Tibial artery (tissue), 4 donors: ENCODE measurements around the gene CDC73.
A peak's percentile ranks its signal among the peaks of the same experiment; 100 is the strongest.

ENCODE experiments used
- DNase-seq, 2 donors: peaks; one replicate each; pipeline ENCODE4 v3.0.0-alpha.2; 2019
- H3K27ac ChIP-seq, 2 donors: fragments of 200-600 bp; sonication (generic) in 1 of 2; 1 replicate in 1 of 2; 2 replicates in 1 of 2; pipeline ENCODE4 v1.5.1; 2018 to 2019; ENCODE audit warnings: mild to moderate bottlenecking in 1 of 2
- H3K27me3 ChIP-seq, 2 donors: fragments of 200-600 bp; sonication (generic) in 1 of 2; one replicate each; pipeline versions ENCODE4 v1.5.1 to v1.6.0; 2016 to 2019
- H3K36me3 ChIP-seq, 3 donors: fragments of 200-600 bp; sonication (generic) in 2 of 3; one replicate each; pipeline ENCODE4 v1.5.1; 2016 to 2019; ENCODE audit warnings: mild to moderate bottlenecking in 2 of 3
- H3K4me1 ChIP-seq, 4 donors: fragments of 200-600 bp; sonication (generic) in 2 of 4; 1 replicate in 3 of 4; 2 replicates in 1 of 4; pipeline ENCODE4 v1.5.1; 2016 to 2019
- H3K4me3 ChIP-seq, 2 donors: fragments of 200-600 bp; sonication (generic) in 1 of 2; 1 replicate in 1 of 2; 2 replicates in 1 of 2; pipeline ENCODE4 v1.5.1; 2018 to 2019; ENCODE audit warnings: mild to moderate bottlenecking in 2 of 2
- H3K9me3 ChIP-seq, 3 donors: fragments of 200-600 bp; sonication (generic) in 1 of 3; one replicate each; pipeline ENCODE4 v1.5.1; 2016 to 2019
- intact Hi-C: fragments of 100-400 bp; cut with DNase I; formaldehyde crosslinking; loops from one replicate; pipeline ENCODE4 v1.15.0; 2023; ENCODE audit warnings: low total_unique reads
- TF ChIP-seq, protein P1 (sequence below), 2 experiments: fragments of 200-600 bp in 1 of 2; fragments of 450-650 bp in 1 of 2; IDR thresholded peaks; one replicate each; pipeline ENCODE4 v1.5.1; 2017 to 2019; ENCODE audit warnings: antibody characterized with exemption in 2 of 2, mild to moderate bottlenecking in 1 of 2, moderate library complexity in 1 of 2

Gene CDC73

DNA sequence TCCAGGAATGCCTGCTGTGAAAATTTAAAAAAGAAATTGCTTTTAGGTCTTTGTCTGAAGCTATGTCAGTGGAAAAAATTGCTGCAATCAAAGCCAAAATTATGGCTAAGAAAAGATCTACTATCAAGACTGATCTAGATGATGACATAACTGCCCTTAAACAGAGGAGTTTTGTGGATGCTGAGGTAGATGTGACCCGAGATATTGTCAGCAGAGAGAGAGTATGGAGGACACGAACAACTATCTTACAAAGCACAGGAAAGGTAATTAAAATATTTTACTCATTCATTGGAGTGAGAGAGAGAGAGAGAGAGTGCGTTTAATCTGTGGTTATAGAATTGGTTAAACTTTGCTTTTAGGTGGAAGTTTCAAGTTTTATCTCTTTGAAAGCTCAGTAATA lies 20.0 kb downstream of the CDC73 start:
- no peak for DNase-seq
- Histone ChIP-seq H3K9me3 (no peaks in the 10 kb centered on the region), H3K4me1 (peaks cover 0 to 16% (median 0%) of the 10 kb centered on the region in 4 donors), H3K27me3 (no peaks in the 10 kb centered on the region), H3K4me3 (no peak overlapping the region), H3K27ac (no peak overlapping the region), H3K36me3 (peaks cover 25 to 70% (median 43%) of the 10 kb centered on the region in 3 donors)
- TF ChIP-seq, protein P1, sequence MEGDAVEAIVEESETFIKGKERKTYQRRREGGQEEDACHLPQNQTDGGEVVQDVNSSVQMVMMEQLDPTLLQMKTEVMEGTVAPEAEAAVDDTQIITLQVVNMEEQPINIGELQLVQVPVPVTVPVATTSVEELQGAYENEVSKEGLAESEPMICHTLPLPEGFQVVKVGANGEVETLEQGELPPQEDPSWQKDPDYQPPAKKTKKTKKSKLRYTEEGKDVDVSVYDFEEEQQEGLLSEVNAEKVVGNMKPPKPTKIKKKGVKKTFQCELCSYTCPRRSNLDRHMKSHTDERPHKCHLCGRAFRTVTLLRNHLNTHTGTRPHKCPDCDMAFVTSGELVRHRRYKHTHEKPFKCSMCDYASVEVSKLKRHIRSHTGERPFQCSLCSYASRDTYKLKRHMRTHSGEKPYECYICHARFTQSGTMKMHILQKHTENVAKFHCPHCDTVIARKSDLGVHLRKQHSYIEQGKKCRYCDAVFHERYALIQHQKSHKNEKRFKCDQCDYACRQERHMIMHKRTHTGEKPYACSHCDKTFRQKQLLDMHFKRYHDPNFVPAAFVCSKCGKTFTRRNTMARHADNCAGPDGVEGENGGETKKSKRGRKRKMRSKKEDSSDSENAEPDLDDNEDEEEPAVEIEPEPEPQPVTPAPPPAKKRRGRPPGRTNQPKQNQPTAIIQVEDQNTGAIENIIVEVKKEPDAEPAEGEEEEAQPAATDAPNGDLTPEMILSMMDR (IDR thresholded peaks at IDR 0.05) = no peak
- intact Hi-C loops = no loop called here

DNA sequence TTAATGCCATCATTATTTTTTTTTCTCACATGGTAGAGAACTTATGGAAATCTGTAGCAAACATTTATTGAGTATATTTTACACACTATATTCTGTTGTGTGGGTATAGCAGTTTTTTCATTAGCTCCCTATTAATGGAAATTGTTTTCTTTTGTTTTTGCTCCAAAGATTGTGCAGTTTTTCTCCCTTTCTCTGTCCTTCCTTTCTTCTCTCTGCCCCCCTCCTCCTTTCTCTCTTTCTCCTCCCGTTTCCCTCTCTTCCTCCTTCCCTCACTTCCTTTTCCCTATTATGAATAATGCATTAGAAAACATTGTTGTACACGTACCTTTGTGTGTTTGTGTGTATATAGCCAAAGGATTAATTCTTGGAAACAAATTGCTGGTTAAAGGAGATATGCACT lies 20.6 kb downstream of the CDC73 start:
- peaks cover 0 to 13% (median 0%) of the 10 kb centered on the region in 4 donors for H3K4me1 ChIP-seq

DNA sequence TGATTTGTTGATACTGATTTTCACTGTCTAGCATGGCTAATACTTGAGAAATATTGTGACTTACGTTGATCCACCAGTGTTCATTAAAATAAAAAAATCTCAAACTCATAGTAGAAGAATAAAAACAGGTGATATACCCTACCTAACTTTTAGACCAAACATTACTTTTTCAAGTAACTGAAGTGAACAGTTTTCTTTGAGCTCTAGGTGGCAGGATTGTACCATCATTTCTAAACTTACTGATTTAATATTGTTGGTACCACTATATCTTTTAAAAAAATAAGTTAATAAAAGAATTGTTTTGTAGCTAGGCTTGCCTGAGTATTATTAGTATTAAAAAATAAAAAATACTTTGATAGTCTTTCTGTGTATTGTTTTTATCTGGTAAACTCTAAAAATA lies 21.5 kb downstream of the CDC73 start:
- intact Hi-C loops = no loop called here
- TF ChIP-seq, protein P1 (IDR thresholded peaks at IDR 0.05) = peak; percentile 12 to 24
- no peaks in the 10 kb centered on the region for H3K9me3 ChIP-seq
- H3K4me1 ChIP-seq = peaks cover 0 to 13% (median 0%) of the 10 kb centered on the region in 4 donors
- H3K36me3 ChIP-seq = peaks cover 36 to 69% (median 46%) of the 10 kb centered on the region in 3 donors
- no peak overlapping the region for H3K27ac ChIP-seq
- H3K27me3 ChIP-seq = no peaks in the 10 kb centered on the region
- H3K4me3 ChIP-seq = no peak overlapping the region
- DNase-seq = no peak

More for the DNA sequence above, 20.6 kb downstream of the CDC73 start:
- Histone ChIP-seq H3K4me3 (no peak overlapping the region), H3K36me3 (peaks cover 30 to 69% (median 47%) of the 10 kb centered on the region in 3 donors), H3K27ac (no peak overlapping the region), H3K9me3 (no peaks in the 10 kb centered on the region), H3K27me3 (no peaks in the 10 kb centered on the region)
- DNase-seq = no peak
- TF ChIP-seq, protein P1 (IDR thresholded peaks at IDR 0.05) = no peak
- intact Hi-C loops = no loop called here

DNA sequence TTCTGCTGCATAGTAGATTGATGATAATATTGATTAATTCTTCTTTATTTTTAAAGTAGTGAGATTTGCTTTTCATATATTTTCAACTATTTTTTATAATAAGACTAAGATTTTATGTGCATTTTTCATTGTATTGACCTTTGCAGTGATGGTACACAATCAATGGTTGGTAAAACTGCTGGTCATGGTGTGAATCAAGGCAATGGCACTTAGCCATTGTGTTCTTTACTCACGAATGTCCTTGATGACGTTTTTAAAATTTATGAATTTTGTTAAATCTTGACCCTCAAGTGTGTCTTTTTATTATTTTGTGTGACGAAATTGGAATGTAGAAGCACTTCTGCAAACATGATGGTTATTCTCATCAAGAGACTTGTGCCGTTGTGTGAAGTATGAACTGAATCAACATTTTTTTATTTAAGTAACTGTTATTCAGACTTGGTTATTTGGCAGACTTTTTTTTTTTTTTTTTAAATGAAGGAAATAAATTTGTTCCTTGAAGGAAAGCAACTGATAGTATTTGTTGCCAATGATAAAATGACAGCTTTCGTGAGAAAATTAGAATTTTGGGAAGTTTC lies 22.6 kb downstream of the CDC73 start:
- intact Hi-C loops = no loop called here
- no peak for DNase-seq
- H3K27ac ChIP-seq = no peak overlapping the region
- H3K4me1 ChIP-seq = peaks cover 0 to 13% (median 0%) of the 10 kb centered on the region in 4 donors
- H3K27me3 ChIP-seq = no peaks in the 10 kb centered on the region
- peaks cover 35 to 67% (median 46%) of the 10 kb centered on the region in 3 donors for H3K36me3 ChIP-seq
- TF ChIP-seq, protein P1 (IDR thresholded peaks at IDR 0.05) = no peak
- no peak overlapping the region for H3K4me3 ChIP-seq
- H3K9me3 ChIP-seq = no peaks in the 10 kb centered on the region

DNA sequence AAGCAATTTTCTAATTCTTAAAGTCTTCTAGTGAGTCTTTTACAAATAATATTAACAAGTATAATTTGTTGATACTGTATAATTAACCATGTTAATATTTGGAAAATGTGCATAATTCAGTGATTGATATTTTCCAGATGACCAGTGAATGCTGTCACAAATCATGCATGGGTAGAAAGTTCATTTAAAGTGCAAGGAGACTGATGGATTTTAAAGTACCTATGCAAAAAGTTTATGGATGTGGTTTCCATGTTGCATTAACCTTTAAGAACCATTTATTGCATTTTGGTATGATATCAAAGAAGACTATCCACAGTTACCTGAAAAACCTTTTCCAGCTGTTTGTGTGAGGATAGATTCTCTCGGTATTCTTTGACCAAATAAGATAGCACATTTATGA lies 23.2 kb downstream of the CDC73 start:
- Histone ChIP-seq H3K4me1 (peaks cover 0 to 13% (median 0%) of the 10 kb centered on the region in 4 donors), H3K27me3 (no peaks in the 10 kb centered on the region), H3K36me3 (peaks cover 37 to 65% (median 43%) of the 10 kb centered on the region in 3 donors), H3K27ac (no peak overlapping the region), H3K4me3 (no peak overlapping the region), H3K9me3 (no peaks in the 10 kb centered on the region)
- TF ChIP-seq, protein P1 (IDR thresholded peaks at IDR 0.05) = no peak
- intact Hi-C loops = no loop called here
- DNase-seq = no peak
